Adrenal gland (tissue), 12 donors: ENCODE measurements around the gene ECT2. TPM values are rescaled to one million over a fixed set of nuclear protein-coding genes. Genes with fewer than 3 reads are reported as not detected.

Experiments
- DNase-seq, 7 donors: peaks; one replicate each; pipeline ENCODE4 v3.0.0-alpha.2; 2019 to 2020
- H3K27ac ChIP-seq, 5 donors: fragments of 200-600 bp; sonication (generic) in 4 of 5; 1 replicate in 3 of 5; 2 replicates in 2 of 5; pipeline versions ENCODE4 v1.5.1 to v1.8.0; 2016 to 2020; ENCODE audit warnings: mild to moderate bottlenecking in 1 of 5
- H3K27me3 ChIP-seq: fragments of 200-600 bp; 2 replicates; pipeline ENCODE4 v1.8.0; 2021
- H3K36me3 ChIP-seq, 2 donors: fragments of 200-600 bp; replicated peaks in 1 of 2; 1 replicate in 1 of 2; 2 replicates in 1 of 2; pipeline versions ENCODE4 v1.5.1 to v1.8.0; 2018 to 2022
- H3K4me1 ChIP-seq, 2 donors: fragments of 200-600 bp; replicated peaks in 1 of 2; 1 replicate in 1 of 2; 2 replicates in 1 of 2; pipeline versions ENCODE4 v1.5.1 to v1.8.0; 2018 to 2021
- H3K4me3 ChIP-seq, 4 donors: fragments of 200-600 bp; sonication (generic) in 3 of 4; one replicate each; pipeline ENCODE4 v1.5.1; 2016 to 2018
- H3K9me3 ChIP-seq, 3 donors: fragments of 200-600 bp; sonication (generic) in 1 of 3; replicated peaks in 1 of 3; 1 replicate in 2 of 3; 2 replicates in 1 of 3; pipeline versions ENCODE4 v1.5.1 to v1.8.0; 2016 to 2021
- POLR2A ChIP-seq, 2 donors: fragments of 450-650 bp; IDR thresholded peaks; one replicate each; pipeline ENCODE4 v1.6.1; 2017; ENCODE audit warnings: antibody characterized with exemption in 2 of 2, mild to moderate bottlenecking in 2 of 2, moderate library complexity in 1 of 2
- WGBS, 4 donors: extraction: QIAGEN DNeasy Blood & Tissue Kit in 2 of 4; methylation state at CpG; one replicate each; pipeline versions ENCODE4 v1.1.5 to v1.1.7; 2013 to 2017; 5-methylcytosine and 5-hydroxymethylcytosine counted together
- intact Hi-C, 2 donors: fragments of 100-400 bp; cut with DNase I; formaldehyde crosslinking; loops; one replicate each; pipeline versions ENCODE4 v1.14.1 to v1.15.0; 2022 to 2023
- polyA plus RNA-seq, 3 donors: library from polyadenylated mRNA; stranded (reverse); fragments of 200-250 nt in 2 of 3; fragments of 350-450 nt in 1 of 3; fragmentation: Illumina TruSeq in 1 of 3; extraction: RNeasy Lipid Tissue Mini Kit (QIAGEN cat#74804) in 1 of 3; gene quantifications; one replicate each; pipeline ENCODE4 v1.2.3, GENCODE V29; 2013 to 2014
- total RNA-seq, 9 donors: library from RNA; depleted of rRNA in 4 of 9; stranded (reverse); fragments of >200 nt in 4 of 9; fragments of 120-200 nt in 1 of 9; fragmentation: NEBNext Ultra II Directional in 1 of 9; extraction: Animal tissue kit (Norgen Biotek cat#: 25700) in 1 of 9; gene quantifications; one replicate each; pipeline versions ENCODE4 v1.1.0 to v1.2.4, GENCODE V29; 2013 to 2023
- TF ChIP-seq, protein P1 (sequence below), 6 experiments: fragments of 450-650 bp in 4 of 6; fragments of 200-600 bp in 2 of 6; sonication (generic) in 1 of 6; IDR thresholded peaks; 1 replicate in 5 of 6; 2 replicates in 1 of 6; pipeline versions ENCODE4 v1.5.1 to v1.8.0; 2016 to 2021; ENCODE audit warnings: antibody characterized with exemption in 6 of 6, mild to moderate bottlenecking in 2 of 6, moderate library complexity in 1 of 6
- donor health status: healthy with polysubstance abuse.
- donor health status: Bipolar disorder and iron deficiency.
- donor health status: DM: yes; HTN: yes; CAD: no.
- donor health status: DM: no; HTN: no; CAD: no.
- donor health status: DM: no; HTN: no; CAD: no.
- donor health status: DM: yes; HTN: yes; CAD: no.

ECT2 gene
- total and polyA plus RNA-seq, 12 donors, result 1.4 to 19.7 (median 6.5) TPM

GRCh38 chr3:172787019-172787418 lies 36.5 kb downstream of the ECT2 start:
- H3K27me3 ChIP-seq, result no peaks in the 10 kb centered on the region
- no peak for DNase-seq
- H3K4me1 ChIP-seq, result no peaks in the 10 kb centered on the region
- no peak overlapping the region for H3K27ac ChIP-seq
- no peaks in the 10 kb centered on the region for H3K36me3 ChIP-seq
- WGBS, 4 donors, result 95 to 100% (median 98%) methylated on average over 2 of the region's 2 CpGs
- peaks cover 0 to 6% (median 0%) of the 10 kb centered on the region in 3 donors for H3K9me3 ChIP-seq
- TF ChIP-seq, protein P1, sequence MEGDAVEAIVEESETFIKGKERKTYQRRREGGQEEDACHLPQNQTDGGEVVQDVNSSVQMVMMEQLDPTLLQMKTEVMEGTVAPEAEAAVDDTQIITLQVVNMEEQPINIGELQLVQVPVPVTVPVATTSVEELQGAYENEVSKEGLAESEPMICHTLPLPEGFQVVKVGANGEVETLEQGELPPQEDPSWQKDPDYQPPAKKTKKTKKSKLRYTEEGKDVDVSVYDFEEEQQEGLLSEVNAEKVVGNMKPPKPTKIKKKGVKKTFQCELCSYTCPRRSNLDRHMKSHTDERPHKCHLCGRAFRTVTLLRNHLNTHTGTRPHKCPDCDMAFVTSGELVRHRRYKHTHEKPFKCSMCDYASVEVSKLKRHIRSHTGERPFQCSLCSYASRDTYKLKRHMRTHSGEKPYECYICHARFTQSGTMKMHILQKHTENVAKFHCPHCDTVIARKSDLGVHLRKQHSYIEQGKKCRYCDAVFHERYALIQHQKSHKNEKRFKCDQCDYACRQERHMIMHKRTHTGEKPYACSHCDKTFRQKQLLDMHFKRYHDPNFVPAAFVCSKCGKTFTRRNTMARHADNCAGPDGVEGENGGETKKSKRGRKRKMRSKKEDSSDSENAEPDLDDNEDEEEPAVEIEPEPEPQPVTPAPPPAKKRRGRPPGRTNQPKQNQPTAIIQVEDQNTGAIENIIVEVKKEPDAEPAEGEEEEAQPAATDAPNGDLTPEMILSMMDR (IDR thresholded peaks at IDR 0.05), result no peak
- TF ChIP-seq POLR2A (IDR thresholded peaks at IDR 0.05), result no peak
- no peak overlapping the region for H3K4me3 ChIP-seq
- intact Hi-C loops, result no loop called here

GRCh38 chr3:172787746-172788145 lies 37.2 kb downstream of the ECT2 start:
- Histone ChIP-seq H3K4me3 (no peak overlapping the region), H3K27ac (no peak overlapping the region), H3K4me1 (no peaks in the 10 kb centered on the region), H3K27me3 (no peaks in the 10 kb centered on the region), H3K36me3 (no peaks in the 10 kb centered on the region), H3K9me3 (peaks cover 0 to 6% (median 0%) of the 10 kb centered on the region in 3 donors)
- TF ChIP-seq POLR2A (IDR thresholded peaks at IDR 0.05), result no peak
- TF ChIP-seq, protein P1 (IDR thresholded peaks at IDR 0.05), result no peak
- intact Hi-C loops, result no loop called here
- 93 to 98% (median 97%) methylated on average over 1 of the region's 1 CpG for WGBS, 4 donors
- DNase-seq, result no peak

GRCh38 chr3:172799246-172799645 lies 48.7 kb downstream of the ECT2 start:
- H3K4me3 ChIP-seq, result no peak overlapping the region
- H3K36me3 ChIP-seq, result no peaks in the 10 kb centered on the region
- intact Hi-C loops, result no loop called here
- no peak for DNase-seq
- TF ChIP-seq, protein P1 (IDR thresholded peaks at IDR 0.05), result no peak
- TF ChIP-seq POLR2A (IDR thresholded peaks at IDR 0.05), result no peak
- 92 to 97% (median 95%) methylated on average over 1 of the region's 1 CpG for WGBS, 4 donors
- no peaks in the 10 kb centered on the region for H3K4me1 ChIP-seq
- no peaks in the 10 kb centered on the region for H3K27me3 ChIP-seq
- no peak overlapping the region for H3K27ac ChIP-seq
- no peaks in the 10 kb centered on the region for H3K9me3 ChIP-seq

DNA sequence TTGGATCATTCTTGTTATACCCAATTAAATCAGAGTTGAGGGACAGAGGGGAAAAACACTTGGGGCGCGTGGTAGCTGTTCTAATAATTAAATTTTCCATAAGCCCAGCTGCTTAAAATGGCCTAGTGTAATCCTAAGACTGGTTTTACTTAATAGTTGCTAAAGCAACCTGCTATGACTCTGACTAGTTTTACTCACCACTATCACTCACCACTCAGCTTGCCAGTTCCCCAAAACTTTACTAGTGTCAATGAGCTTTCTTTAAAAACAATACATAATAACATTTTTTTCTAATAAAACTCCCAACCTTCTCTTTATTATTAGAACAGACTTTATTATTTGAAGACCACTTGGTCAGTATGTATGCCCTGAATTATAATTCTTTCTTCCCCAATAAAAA lies 49.6 kb downstream of the ECT2 start:
- Histone ChIP-seq H3K4me1 (no peaks in the 10 kb centered on the region), H3K36me3 (no peaks in the 10 kb centered on the region), H3K27ac (no peak overlapping the region), H3K9me3 (no peaks in the 10 kb centered on the region), H3K27me3 (no peaks in the 10 kb centered on the region), H3K4me3 (no peak overlapping the region)
- WGBS, 4 donors, result 93 to 100% (median 96%) methylated on average over 2 of the region's 2 CpGs
- intact Hi-C loops, result no loop called here
- no peak for TF ChIP-seq POLR2A (IDR thresholded peaks at IDR 0.05)
- TF ChIP-seq, protein P1 (IDR thresholded peaks at IDR 0.05), result no peak
- no peak for DNase-seq
